ENCODE results near the gene ST8SIA5.

Gene ST8SIA5

GRCh38 chr18:46756025-46756558, 761 bp downstream of the ST8SIA5 start:
- Mint-ChIP-seq H3K27ac (no peak overlapping the region), H3K36me3 (ENCODE audit: low read depth) (no peaks in the 10 kb centered on the region), H3K9me3 (no peaks in the 10 kb centered on the region), H3K4me3 (peak overlapping the region; percentile 40), H3K27me3 (ENCODE audit: low read depth) (peaks cover 69% of the 10 kb centered on the region), H3K4me1 (ENCODE audit: low read depth) (peaks cover 14% of the 10 kb centered on the region)

- Mint-ChIP-seq H3K36me3 (ENCODE audit: low read depth) (no peaks in the 10 kb centered on the region), H3K27ac (no peak overlapping the region), H3K4me3 (peak overlapping the region; percentile 40), H3K27me3 (ENCODE audit: low read depth) (peaks cover 69% of the 10 kb centered on the region), H3K9me3 (no peaks in the 10 kb centered on the region), H3K4me1 (ENCODE audit: low read depth) (peaks cover 14% of the 10 kb centered on the region)
These were observed 1.4 kb downstream of the ST8SIA5 start for GRCh38 chr18:46755315-46756024.

- H3K36me3 Mint-ChIP-seq (ENCODE audit: low read depth): no peaks in the 10 kb centered on the region
- H3K27me3 Mint-ChIP-seq (ENCODE audit: low read depth): peaks cover 64% of the 10 kb centered on the region
- peak overlapping the region; percentile 28 for H3K4me3 Mint-ChIP-seq
- no peaks in the 10 kb centered on the region for H3K9me3 Mint-ChIP-seq
- H3K4me1 Mint-ChIP-seq (ENCODE audit: low read depth): peaks cover 14% of the 10 kb centered on the region
- no peak overlapping the region for H3K27ac Mint-ChIP-seq
These were observed 2.1 kb downstream of the ST8SIA5 start for GRCh38 chr18:46754661-46755292.

GRCh38 chr18:46754188-46754587, 2.7 kb downstream of the ST8SIA5 start:
- Mint-ChIP-seq H3K4me1 (ENCODE audit: low read depth) (peaks cover 14% of the 10 kb centered on the region), H3K4me3 (no peak overlapping the region), H3K9me3 (no peaks in the 10 kb centered on the region), H3K27me3 (ENCODE audit: low read depth) (peaks cover 60% of the 10 kb centered on the region), H3K36me3 (ENCODE audit: low read depth) (no peaks in the 10 kb centered on the region), H3K27ac (no peak overlapping the region)

- peaks cover 47% of the 10 kb centered on the region for H3K27me3 Mint-ChIP-seq (ENCODE audit: low read depth)
- H3K36me3 Mint-ChIP-seq (ENCODE audit: low read depth): no peaks in the 10 kb centered on the region
- H3K4me1 Mint-ChIP-seq (ENCODE audit: low read depth): peaks cover 11% of the 10 kb centered on the region
- no peak overlapping the region for H3K27ac Mint-ChIP-seq
- H3K9me3 Mint-ChIP-seq: no peaks in the 10 kb centered on the region
- no peak overlapping the region for H3K4me3 Mint-ChIP-seq
These were observed 5.0 kb downstream of the ST8SIA5 start for GRCh38 chr18:46751882-46752281.

GRCh38 chr18:46750626-46751025, 6.2 kb downstream of the ST8SIA5 start:
- Mint-ChIP-seq H3K9me3 (no peaks in the 10 kb centered on the region), H3K27me3 (ENCODE audit: low read depth) (peaks cover 49% of the 10 kb centered on the region), H3K4me3 (no peak overlapping the region), H3K27ac (no peak overlapping the region), H3K36me3 (ENCODE audit: low read depth) (no peaks in the 10 kb centered on the region), H3K4me1 (ENCODE audit: low read depth) (peaks cover 9% of the 10 kb centered on the region)

GRCh38 chr18:46748466-46748865, 8.4 kb downstream of the ST8SIA5 start:
- Mint-ChIP-seq H3K9me3 (no peaks in the 10 kb centered on the region), H3K27me3 (ENCODE audit: low read depth) (peaks cover 48% of the 10 kb centered on the region), H3K4me3 (no peak overlapping the region), H3K36me3 (ENCODE audit: low read depth) (no peaks in the 10 kb centered on the region), H3K27ac (no peak overlapping the region), H3K4me1 (ENCODE audit: low read depth) (no peaks in the 10 kb centered on the region)

- Mint-ChIP-seq H3K4me1 (ENCODE audit: low read depth) (no peaks in the 10 kb centered on the region), H3K27ac (no peak overlapping the region), H3K27me3 (ENCODE audit: low read depth) (peaks cover 32% of the 10 kb centered on the region), H3K4me3 (no peak overlapping the region), H3K36me3 (ENCODE audit: low read depth) (no peaks in the 10 kb centered on the region), H3K9me3 (no peaks in the 10 kb centered on the region)
These were observed 16.8 kb downstream of the ST8SIA5 start for GRCh38 chr18:46740046-46740445.

GRCh38 chr18:46738491-46738890, 18.4 kb downstream of the ST8SIA5 start:
- H3K4me1 Mint-ChIP-seq (ENCODE audit: low read depth): no peaks in the 10 kb centered on the region
- no peaks in the 10 kb centered on the region for H3K9me3 Mint-ChIP-seq
- no peak overlapping the region for H3K4me3 Mint-ChIP-seq
- no peak overlapping the region for H3K27ac Mint-ChIP-seq
- no peaks in the 10 kb centered on the region for H3K36me3 Mint-ChIP-seq (ENCODE audit: low read depth)
- H3K27me3 Mint-ChIP-seq (ENCODE audit: low read depth): peaks cover 18% of the 10 kb centered on the region

- Mint-ChIP-seq H3K9me3 (no peaks in the 10 kb centered on the region), H3K27me3 (ENCODE audit: low read depth) (peaks cover 14% of the 10 kb centered on the region), H3K36me3 (ENCODE audit: low read depth) (no peaks in the 10 kb centered on the region), H3K4me1 (ENCODE audit: low read depth) (no peaks in the 10 kb centered on the region), H3K27ac (no peak overlapping the region), H3K4me3 (no peak overlapping the region)
These were observed 20.1 kb downstream of the ST8SIA5 start for GRCh38 chr18:46736736-46737135.

GRCh38 chr18:46736135-46736534, 20.7 kb downstream of the ST8SIA5 start:
- Mint-ChIP-seq H3K4me3 (no peak overlapping the region), H3K4me1 (ENCODE audit: low read depth) (no peaks in the 10 kb centered on the region), H3K27me3 (ENCODE audit: low read depth) (peaks cover 10% of the 10 kb centered on the region), H3K36me3 (ENCODE audit: low read depth) (no peaks in the 10 kb centered on the region), H3K9me3 (no peaks in the 10 kb centered on the region), H3K27ac (no peak overlapping the region)

- peaks cover 7% of the 10 kb centered on the region for H3K27me3 Mint-ChIP-seq (ENCODE audit: low read depth)
- no peak overlapping the region for H3K27ac Mint-ChIP-seq
- H3K36me3 Mint-ChIP-seq (ENCODE audit: low read depth): no peaks in the 10 kb centered on the region
- H3K9me3 Mint-ChIP-seq: peaks cover 6% of the 10 kb centered on the region
- H3K4me3 Mint-ChIP-seq: no peak overlapping the region
- no peaks in the 10 kb centered on the region for H3K4me1 Mint-ChIP-seq (ENCODE audit: low read depth)
These were observed 21.9 kb downstream of the ST8SIA5 start for GRCh38 chr18:46734981-46735380.

GRCh38 chr18:46733872-46734271, 23.0 kb downstream of the ST8SIA5 start:
- H3K27ac Mint-ChIP-seq: no peak overlapping the region
- no peak overlapping the region for H3K4me3 Mint-ChIP-seq
- peaks cover 6% of the 10 kb centered on the region for H3K9me3 Mint-ChIP-seq
- H3K36me3 Mint-ChIP-seq (ENCODE audit: low read depth): no peaks in the 10 kb centered on the region
- no peaks in the 10 kb centered on the region for H3K4me1 Mint-ChIP-seq (ENCODE audit: low read depth)
- H3K27me3 Mint-ChIP-seq (ENCODE audit: low read depth): peaks cover 2% of the 10 kb centered on the region

- no peaks in the 10 kb centered on the region for H3K27me3 Mint-ChIP-seq (ENCODE audit: low read depth)
- no peaks in the 10 kb centered on the region for H3K36me3 Mint-ChIP-seq (ENCODE audit: low read depth)
- H3K27ac Mint-ChIP-seq: no peak overlapping the region
- no peak overlapping the region for H3K4me3 Mint-ChIP-seq
- no peaks in the 10 kb centered on the region for H3K4me1 Mint-ChIP-seq (ENCODE audit: low read depth)
- H3K9me3 Mint-ChIP-seq: peaks cover 6% of the 10 kb centered on the region
These were observed 24.1 kb downstream of the ST8SIA5 start for GRCh38 chr18:46732801-46733200.

GRCh38 chr18:46732201-46732600, 24.7 kb downstream of the ST8SIA5 start:
- no peaks in the 10 kb centered on the region for H3K36me3 Mint-ChIP-seq (ENCODE audit: low read depth)
- H3K4me3 Mint-ChIP-seq: no peak overlapping the region
- H3K9me3 Mint-ChIP-seq: peaks cover 6% of the 10 kb centered on the region
- no peaks in the 10 kb centered on the region for H3K4me1 Mint-ChIP-seq (ENCODE audit: low read depth)
- H3K27ac Mint-ChIP-seq: no peak overlapping the region
- no peaks in the 10 kb centered on the region for H3K27me3 Mint-ChIP-seq (ENCODE audit: low read depth)

All from T-helper 1 cell treated with Interleukin-12 subunit alpha and Interleukin-12 subunit beta and Interleukin-4 antibody, amounts not matched to agents 30 μg/mL and 1 μg/mL, for 36 hours (primary cell).